GM12874 (cell line): ENCODE measurements around the gene TREML4.
A peak's percentile ranks its signal among the peaks of the same experiment; 100 is the strongest.

ENCODE experiments used
- CTCF ChIP-seq: IDR thresholded peaks from 2 replicates; pipeline ENCODE4 v1.5.1; 2011; ENCODE audit warnings: low read depth, mild to moderate bottlenecking, control low read depth, low read length, moderate library complexity; ENCODE audit not compliant: insufficient read depth

The TREML4 gene

DNA sequence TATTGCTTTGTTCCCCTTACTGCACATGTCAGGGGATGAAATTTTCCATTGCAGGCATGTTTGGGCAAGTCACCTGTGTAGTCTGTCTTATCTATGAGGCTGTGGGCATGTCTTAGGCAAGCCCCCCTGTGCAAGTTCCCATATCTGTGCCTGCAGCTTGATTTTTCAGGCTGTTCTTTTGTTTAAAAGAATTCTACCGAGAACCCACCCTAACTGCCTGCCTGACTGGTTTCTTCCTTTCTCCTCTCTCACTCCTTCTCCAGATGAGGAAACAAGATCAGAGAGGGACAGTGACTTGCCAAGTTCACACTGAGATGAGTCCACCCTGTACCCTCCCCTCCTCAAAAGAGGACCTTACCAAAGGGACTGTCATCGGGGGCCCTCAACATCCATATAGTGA, 38.2 kb upstream of the TREML4 start:
- TF ChIP-seq CTCF = no peak

DNA sequence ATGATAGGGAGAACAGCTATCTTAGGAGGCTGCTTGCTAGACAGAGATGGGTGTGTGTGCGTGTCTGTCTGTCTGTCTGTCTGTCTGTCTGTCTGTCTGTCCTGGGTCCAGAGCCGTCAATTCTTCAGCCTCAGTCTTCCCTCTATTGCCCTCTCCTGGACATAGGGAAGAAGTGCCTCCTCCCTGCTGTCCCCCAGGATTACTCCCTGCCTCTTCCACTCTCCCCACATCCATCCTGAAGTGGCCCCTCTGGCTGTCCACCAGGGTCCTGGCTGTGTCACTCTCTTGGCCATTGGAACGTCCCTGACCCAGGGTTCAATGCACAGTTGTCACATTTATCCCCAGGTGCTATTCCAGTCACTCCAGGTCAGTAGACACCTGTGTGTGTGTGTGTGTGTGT, 37.4 kb upstream of the TREML4 start:
- TF ChIP-seq CTCF = no peak

DNA sequence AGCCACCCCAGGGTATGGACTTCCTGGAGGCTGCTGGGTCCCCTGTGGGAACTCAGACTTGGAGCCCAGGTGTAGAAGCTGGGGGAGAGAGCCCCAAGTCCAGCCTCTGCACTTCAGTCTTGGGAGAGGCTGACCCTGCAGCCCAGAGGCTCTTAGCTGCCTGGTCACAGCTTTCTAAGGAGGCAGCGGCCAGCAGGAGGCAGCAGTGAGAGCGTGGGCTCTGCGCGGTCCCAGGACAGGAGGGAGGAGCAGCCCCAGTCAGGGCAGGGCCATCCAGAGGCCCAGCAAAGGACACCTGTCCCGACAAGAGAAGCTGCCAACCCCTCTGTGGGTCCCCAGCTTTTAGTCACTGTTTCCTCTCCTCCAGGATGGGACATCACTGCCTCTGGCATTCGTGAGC, 36.6 kb upstream of the TREML4 start:
- peak; percentile 70 for TF ChIP-seq CTCF

DNA sequence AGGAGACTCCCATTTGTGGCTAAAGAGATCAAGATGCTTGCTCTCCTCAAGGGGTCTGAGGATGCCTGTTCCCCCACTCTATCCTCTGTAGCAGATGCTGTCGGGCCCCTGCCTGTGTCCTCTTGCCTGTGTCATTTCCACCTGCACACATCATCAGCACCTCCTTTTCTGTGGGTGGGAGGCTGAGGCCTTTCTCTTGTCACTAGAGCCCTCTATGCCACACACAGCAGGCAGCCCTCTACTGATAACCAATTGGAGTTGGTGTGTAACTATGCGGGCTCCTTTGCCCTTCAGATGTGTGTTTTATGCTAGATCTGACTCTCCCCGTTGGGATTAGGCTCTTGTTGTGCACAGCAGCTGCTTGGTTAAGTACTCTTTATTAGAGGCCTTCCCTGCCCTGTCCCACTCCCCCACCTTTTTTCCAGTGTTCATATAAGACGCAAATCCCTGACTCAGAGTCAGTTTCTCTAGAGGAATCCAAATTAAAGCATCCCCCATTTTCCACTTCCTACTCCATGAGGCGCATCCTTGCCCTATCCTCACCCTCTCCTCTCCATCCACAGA, 34.9 kb upstream of the TREML4 start:
- TF ChIP-seq CTCF = no peak

DNA sequence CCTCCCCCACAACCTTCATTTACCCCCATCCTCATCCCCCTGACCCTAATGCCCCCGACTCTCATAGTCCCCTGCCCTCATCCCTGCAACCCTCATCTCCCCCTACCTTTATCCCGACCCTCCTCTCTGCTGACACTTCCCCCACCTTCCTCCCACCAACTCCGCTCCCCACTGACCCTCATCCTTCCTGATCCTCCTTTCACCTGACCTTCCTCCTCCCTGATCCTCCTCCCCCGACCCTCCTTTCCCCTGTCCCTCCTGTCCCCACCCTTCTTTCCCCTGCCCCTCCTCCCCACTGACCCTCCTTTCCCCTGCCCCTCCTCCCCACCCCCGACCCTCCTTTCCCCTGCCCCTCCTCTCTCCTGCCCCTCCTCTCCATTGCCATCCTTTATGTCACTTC, 34.3 kb upstream of the TREML4 start:
- no peak for TF ChIP-seq CTCF

- no peak for TF ChIP-seq CTCF
Measured at GRCh38 chr6:41194386-41194785, 33.8 kb upstream of the TREML4 start.

DNA sequence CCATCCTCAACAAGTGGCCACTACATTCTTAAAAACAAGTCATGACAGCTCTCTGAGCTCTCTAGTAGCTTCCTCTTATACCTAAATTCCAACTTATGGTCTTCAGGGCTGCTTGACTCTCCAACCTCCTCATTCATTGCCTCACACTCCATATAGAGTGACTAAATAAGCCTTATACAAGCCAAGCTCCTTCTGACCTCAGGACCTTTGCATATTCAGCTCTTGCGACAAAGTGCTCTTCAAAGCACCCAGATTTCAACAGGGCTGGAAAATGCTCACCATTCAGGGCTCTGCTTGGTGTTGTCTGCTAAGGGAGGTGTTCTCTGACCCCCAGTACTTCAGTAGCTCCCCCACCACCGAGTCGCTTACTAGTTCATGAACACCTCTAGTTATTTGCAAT, 30.9 kb upstream of the TREML4 start:
- TF ChIP-seq CTCF = no peak

- no peak for TF ChIP-seq CTCF
Measured at GRCh38 chr6:41199552-41200246, 28.4 kb upstream of the TREML4 start.
